Left lung (tissue), 10 donors: ENCODE data around the gene ACYP1. TPM values are rescaled to one million over a fixed set of nuclear protein-coding genes. Genes with fewer than 3 reads are reported as not detected.
A peak's percentile ranks its signal among the peaks of the same experiment; 100 is the strongest.
"Not testable (repeated sequence)": the region's sequence is repeated elsewhere in the genome, so short reads cannot be mapped to it uniquely, and the experiment has no call there.

Source experiments
- ATAC-seq: fragments of 200-7000 bp; cut with Tn5 transposase; one replicate; pipeline ENCODE4 v1.9.1; 2020; ENCODE audit warnings: moderate library complexity
- DNase-seq, 4 donors: peaks; one replicate each; pipeline ENCODE4 v3.0.0-alpha.2; 2013 to 2020
- H3K27ac ChIP-seq, 2 donors: fragments of 200-600 bp; sonication (generic) in 1 of 2; one replicate each; pipeline versions ENCODE4 v1.5.0 to v1.8.0; 2020 to 2021
- H3K27me3 ChIP-seq, 2 donors: fragments of 200-600 bp; sonication (generic) in 1 of 2; one replicate each; pipeline versions ENCODE4 v1.5.0 to v1.8.0; 2020 to 2021
- H3K36me3 ChIP-seq, 2 donors: fragments of 200-600 bp; sonication (generic) in 1 of 2; one replicate each; pipeline versions ENCODE4 v1.5.0 to v1.8.0; 2020 to 2021
- H3K4me1 ChIP-seq, 2 donors: fragments of 200-600 bp; one replicate each; pipeline ENCODE4 v1.8.0; 2021
- H3K4me3 ChIP-seq, 2 donors: fragments of 200-600 bp; sonication (generic) in 1 of 2; one replicate each; pipeline versions ENCODE4 v1.5.0 to v1.8.0; 2020 to 2021; ENCODE audit warnings: mild to moderate bottlenecking in 1 of 2
- H3K9me3 ChIP-seq, 2 donors: fragments of 200-600 bp; sonication (generic) in 1 of 2; one replicate each; pipeline versions ENCODE4 v1.5.0 to v1.8.0; 2020 to 2021
- CTCF ChIP-seq, 2 donors: fragments of 200-600 bp; sonication (generic) in 1 of 2; IDR thresholded peaks; one replicate each; pipeline versions ENCODE4 v1.5.0 to v1.8.0; 2021; ENCODE audit warnings: antibody characterized with exemption in 2 of 2
- intact Hi-C, 2 donors: fragments of 100-400 bp; cut with DNase I; formaldehyde crosslinking; loops; one replicate each; pipeline versions ENCODE4 v1.11.2 to v1.14.2; 2022
- polyA plus RNA-seq, 6 donors: library from polyadenylated mRNA; unstranded; fragments of 120-200 nt; gene quantifications; one replicate each; pipeline ENCODE4 v1.2.1, GENCODE V29; 2013; ENCODE audit not compliant: insufficient read length in 6 of 6
- total RNA-seq, 2 donors: library from RNA; stranded (reverse); fragmentation: NEBNext Ultra II Directional; extraction: Animal tissue kit (Norgen Biotek cat#: 25700); gene quantifications; one replicate each; pipeline ENCODE4 v1.2.1, GENCODE V29; 2021
- donor health status: DM: no; HTN: yes; CAD: no.
- donor health status: DM: no; HTN: no; CAD: no.

The ACYP1 gene
- total and polyA plus RNA-seq, 8 donors: 9.8 to 57.0 (median 49.6) TPM

DNA sequence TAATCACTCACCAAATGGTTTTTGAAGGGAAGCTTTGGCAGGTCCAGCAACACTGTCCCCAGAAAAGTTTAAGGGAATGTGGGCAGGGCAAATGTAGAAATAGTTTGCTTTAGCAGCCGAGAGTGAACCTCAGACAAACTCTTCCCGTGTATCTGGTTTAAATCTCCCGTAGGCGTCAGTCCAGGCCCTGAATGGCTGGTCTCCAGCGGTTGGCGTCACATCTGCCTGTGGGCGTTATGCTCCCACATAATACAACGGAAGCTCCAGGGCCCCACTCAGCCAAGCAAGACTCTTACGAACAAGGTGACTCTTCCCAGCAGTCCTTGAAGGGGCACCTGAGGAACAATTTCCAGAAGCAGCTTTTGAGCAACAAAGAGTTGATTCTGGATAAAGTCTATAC is 6.6 kb upstream of the ACYP1 start:
- Histone ChIP-seq H3K27ac (peak overlapping the region; percentile 91 to 94), H3K27me3 (no peaks in the 10 kb centered on the region), H3K36me3 (no peaks in the 10 kb centered on the region), H3K4me1 (peaks cover 5 to 28% of the 10 kb centered on the region in 2 donors), H3K4me3 (peak overlapping the region; percentile 46 to 53), H3K9me3 (no peaks in the 10 kb centered on the region)
- ATAC-seq: no peak
- intact Hi-C loops: no loop called here
- no peak for TF ChIP-seq CTCF (IDR thresholded peaks at IDR 0.05)
- no peak for DNase-seq

DNA sequence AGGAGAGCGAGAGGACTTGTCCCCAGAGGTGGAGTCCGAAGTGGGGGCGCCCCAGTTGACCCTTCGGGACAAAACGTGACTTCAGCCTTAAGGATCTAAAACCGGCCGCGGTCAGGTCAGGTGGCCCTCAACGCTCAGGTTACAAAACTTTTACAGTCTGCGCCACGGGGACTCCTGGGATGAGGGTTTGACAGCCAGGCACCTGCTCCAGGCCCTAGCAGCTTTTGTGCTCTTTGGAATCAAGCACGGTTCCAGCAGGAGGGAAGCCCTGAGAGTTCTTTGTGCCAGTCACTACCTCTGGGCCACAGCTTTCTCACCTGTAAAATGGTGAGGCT is 6.0 kb upstream of the ACYP1 start:
- DNase-seq (no peak), ATAC-seq (peak; percentile 54)
- intact Hi-C loops: no loop called here
- H3K27me3 ChIP-seq: no peaks in the 10 kb centered on the region
- no peaks in the 10 kb centered on the region for H3K36me3 ChIP-seq
- H3K27ac ChIP-seq: peak overlapping the region; percentile 91 to 94
- no peak for TF ChIP-seq CTCF (IDR thresholded peaks at IDR 0.05)
- peaks cover 5 to 29% of the 10 kb centered on the region in 2 donors for H3K4me1 ChIP-seq
- H3K4me3 ChIP-seq: peak overlapping the region; percentile 46 to 53
- no peaks in the 10 kb centered on the region for H3K9me3 ChIP-seq

DNA sequence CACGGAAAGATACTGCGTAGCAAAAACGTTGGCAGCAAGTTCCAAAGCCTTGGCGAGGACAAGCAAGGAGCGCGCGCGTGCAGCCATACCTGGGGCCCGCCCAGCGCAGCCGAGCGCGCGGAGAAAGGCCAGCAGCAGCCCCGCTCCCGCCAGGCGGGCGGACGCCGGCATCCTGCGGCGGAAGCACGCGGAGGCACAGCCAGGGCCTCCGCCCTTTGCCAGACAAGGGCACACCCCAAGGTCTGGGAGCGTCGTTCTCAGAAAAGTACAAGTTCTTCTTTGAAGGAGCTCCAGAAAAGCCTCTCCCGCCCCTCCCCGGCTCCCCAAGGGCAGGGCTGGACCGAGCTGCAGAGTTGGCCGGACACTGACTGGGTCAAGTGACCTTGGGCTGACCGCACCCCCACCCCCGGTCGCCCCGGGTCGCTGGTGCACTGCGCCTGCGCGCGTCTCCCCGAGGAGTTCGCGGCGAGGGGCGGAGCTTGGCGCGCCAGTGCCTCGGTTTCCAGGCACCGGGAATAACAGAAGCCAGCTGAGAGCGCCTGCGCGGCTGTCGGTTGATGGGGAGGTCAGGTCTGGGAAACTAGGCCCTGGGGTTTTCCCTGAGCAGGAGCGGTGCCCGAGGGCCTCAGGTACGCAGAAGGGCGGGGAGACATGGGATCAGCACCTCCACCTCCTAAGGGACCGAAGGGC is 5.4 kb upstream of the ACYP1 start, which contains the start of gene ZC2HC1C:
TSS of gene ZC2HC1C (plus strand) at position 521 of the 690 bp plus-strand sequence. CDS start 933 bp downstream, outside the sequence.
- H3K9me3 ChIP-seq: no peaks in the 10 kb centered on the region
- TF ChIP-seq CTCF (IDR thresholded peaks at IDR 0.05): no peak
- DNase-seq (peak; percentile 91 to 98 (median 96)), ATAC-seq (peak; percentile 93)
- peak within 1 kb of the TSS; percentile 91 to 94 for H3K27ac ChIP-seq
- no peaks in the 10 kb centered on the region for H3K36me3 ChIP-seq
- intact Hi-C loops: no loop called here
- peak within 1 kb of the TSS; percentile 46 to 53 for H3K4me3 ChIP-seq
- H3K27me3 ChIP-seq: no peaks in the 10 kb centered on the region
- peaks cover 5 to 34% of the 10 kb centered on the region in 2 donors for H3K4me1 ChIP-seq

- peaks cover 5 to 37% of the 10 kb centered on the region in 2 donors for H3K4me1 ChIP-seq
- intact Hi-C loops: no loop called here
- H3K9me3 ChIP-seq: no peaks in the 10 kb centered on the region
- H3K4me3 ChIP-seq: peak overlapping the region; percentile 46 to 53
- peak overlapping the region; percentile 91 to 94 for H3K27ac ChIP-seq
- H3K36me3 ChIP-seq: no peaks in the 10 kb centered on the region
- no peak for TF ChIP-seq CTCF (IDR thresholded peaks at IDR 0.05)
- ATAC-seq (no peak), DNase-seq (peak in 2 of 4 donors; percentile 58 to 59)
- no peaks in the 10 kb centered on the region for H3K27me3 ChIP-seq
Observed at GRCh38 chr14:75068294-75069120, 4.7 kb upstream of the ACYP1 start.

GRCh38 chr14:75067765-75068164 is 3.9 kb upstream of the ACYP1 start:
- intact Hi-C loops, H3K9me3 ChIP-seq, DNase-seq, H3K36me3 ChIP-seq, H3K27me3 ChIP-seq, ATAC-seq: not testable (repeated sequence)
- Histone ChIP-seq H3K27ac (peak overlapping the region; percentile 91 to 94), H3K4me1 (peaks cover 5 to 44% of the 10 kb centered on the region in 2 donors), H3K4me3 (peak overlapping the region in 1 of 2 donors; percentile 53)
